ENCODE data around the gene MARCHF6. TPM values are rescaled to one million over a fixed set of nuclear protein-coding genes. Genes with fewer than 3 reads are reported as not detected.
A peak's percentile ranks its signal among the peaks of the same experiment; 100 is the strongest.

The MARCHF6 gene, protein sequence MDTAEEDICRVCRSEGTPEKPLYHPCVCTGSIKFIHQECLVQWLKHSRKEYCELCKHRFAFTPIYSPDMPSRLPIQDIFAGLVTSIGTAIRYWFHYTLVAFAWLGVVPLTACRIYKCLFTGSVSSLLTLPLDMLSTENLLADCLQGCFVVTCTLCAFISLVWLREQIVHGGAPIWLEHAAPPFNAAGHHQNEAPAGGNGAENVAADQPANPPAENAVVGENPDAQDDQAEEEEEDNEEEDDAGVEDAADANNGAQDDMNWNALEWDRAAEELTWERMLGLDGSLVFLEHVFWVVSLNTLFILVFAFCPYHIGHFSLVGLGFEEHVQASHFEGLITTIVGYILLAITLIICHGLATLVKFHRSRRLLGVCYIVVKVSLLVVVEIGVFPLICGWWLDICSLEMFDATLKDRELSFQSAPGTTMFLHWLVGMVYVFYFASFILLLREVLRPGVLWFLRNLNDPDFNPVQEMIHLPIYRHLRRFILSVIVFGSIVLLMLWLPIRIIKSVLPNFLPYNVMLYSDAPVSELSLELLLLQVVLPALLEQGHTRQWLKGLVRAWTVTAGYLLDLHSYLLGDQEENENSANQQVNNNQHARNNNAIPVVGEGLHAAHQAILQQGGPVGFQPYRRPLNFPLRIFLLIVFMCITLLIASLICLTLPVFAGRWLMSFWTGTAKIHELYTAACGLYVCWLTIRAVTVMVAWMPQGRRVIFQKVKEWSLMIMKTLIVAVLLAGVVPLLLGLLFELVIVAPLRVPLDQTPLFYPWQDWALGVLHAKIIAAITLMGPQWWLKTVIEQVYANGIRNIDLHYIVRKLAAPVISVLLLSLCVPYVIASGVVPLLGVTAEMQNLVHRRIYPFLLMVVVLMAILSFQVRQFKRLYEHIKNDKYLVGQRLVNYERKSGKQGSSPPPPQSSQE
- total RNA-seq (2014; rRNA removed; shearing (Covaris generic)) (44.9 and 56.4 TPM in 2 replicates), polyA plus RNA-seq (2016; fragmentation: Nextera tagmentation; extraction: Ambion mirVana) (97.5 and 105 TPM in 2 replicates)

DNA sequence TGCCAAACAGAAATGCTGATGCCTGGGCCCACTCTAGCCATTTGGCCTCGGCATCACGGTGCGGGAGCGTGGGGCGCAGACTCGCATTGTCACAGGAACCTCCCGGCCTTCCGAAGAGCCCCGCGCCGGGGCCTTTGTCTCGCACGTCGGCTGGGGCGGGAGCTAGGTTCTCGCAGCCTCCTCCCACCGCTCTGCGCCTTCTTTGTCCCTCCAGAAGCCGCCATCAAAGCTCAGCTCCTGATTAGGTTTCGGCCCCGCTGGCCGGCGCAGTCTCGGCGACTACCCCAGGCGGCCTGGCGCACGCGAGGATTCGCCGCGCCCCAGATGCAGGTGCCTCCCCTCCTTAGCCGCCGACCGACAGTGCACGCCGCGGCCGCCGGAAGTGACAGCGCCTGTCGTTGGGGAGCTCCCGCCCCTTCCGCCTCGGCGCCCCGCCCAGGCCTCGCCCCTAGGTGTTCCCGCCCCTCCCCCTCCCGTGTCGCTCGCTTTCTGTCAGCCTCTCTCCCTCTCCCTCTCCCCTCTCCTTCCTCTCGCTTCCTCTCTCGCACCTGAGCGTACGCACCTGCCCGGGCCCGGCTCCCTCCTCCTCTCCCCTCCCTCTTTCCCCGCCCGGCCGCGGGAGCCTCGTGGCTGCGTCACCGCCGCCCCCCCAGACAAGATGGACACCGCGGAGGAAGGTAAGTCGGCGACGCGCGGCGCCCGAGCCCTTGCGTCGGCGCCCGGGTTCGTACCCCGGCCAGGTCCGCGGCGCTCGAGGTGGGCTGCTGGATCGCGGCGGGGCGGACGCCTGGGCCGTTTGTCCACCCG lies at the start of gene MARCHF6:
MARCHF6 (plus strand) TSS at position 455 of the 807 bp plus-strand sequence; CDS start at position 659, 204 bp downstream.
- no peaks in the 10 kb centered on the region for H3K27me3 ChIP-seq (replicated peaks; ENCODE audit: insufficient read depth)
- no peaks in the 10 kb centered on the region for H3K9me3 ChIP-seq (ENCODE audit: low read depth)
- peak; percentile 97 for DNase-seq
- peaks cover 14% of the 10 kb centered on the region; the same call in 1 of the 2 replicates for H4K20me1 ChIP-seq (ENCODE audit: insufficient read depth)
- H3K36me3 ChIP-seq (ENCODE audit: low read depth), result no peaks in the 10 kb centered on the region
- H3K4me1 ChIP-seq (ENCODE audit: insufficient read depth), result peaks cover 32% of the 10 kb centered on the region
- H3K4me3 ChIP-seq, result peak within 1 kb of the TSS; percentile 96
- peaks cover 50% of the 10 kb centered on the region for H3K79me2 ChIP-seq (ENCODE audit: insufficient read depth)
- peak within 1 kb of the TSS; percentile 93 for H3K4me2 ChIP-seq (ENCODE audit: unreplicated experiment)
- H3F3A ChIP-seq (ENCODE audit: insufficient read depth), result peaks cover 38% of the 10 kb centered on the region
- in situ Hi-C loops (cut with MboI), result no loop called here
- H2AFZ ChIP-seq, result peak within 1 kb of the TSS; percentile 90
- TF ChIP-seq EZH2phosphoT487 (IDR thresholded peaks at IDR 0.05; ENCODE audit: insufficient read depth, low read depth) (no peak), EZH2 (IDR thresholded peaks at IDR 0.05; ENCODE audit: insufficient read depth, poor library complexity, severe bottlenecking) (no peak)
- peak within 1 kb of the TSS; percentile 97 for H3K9ac ChIP-seq
- H3K27ac ChIP-seq, result peak within 1 kb of the TSS; percentile 93
- 1 to 2% methylated on average over 66 to 73 of the region's 92 CpGs for WGBS, 2 experiments (ENCODE audit: low coverage in 1 of 2, low lambda C conversion rate in 2 of 2, missing lambda C conversion rate in 2 of 2)
- H3K9me2 ChIP-seq (ENCODE audit: insufficient read depth), result no peaks in the 10 kb centered on the region

DNA sequence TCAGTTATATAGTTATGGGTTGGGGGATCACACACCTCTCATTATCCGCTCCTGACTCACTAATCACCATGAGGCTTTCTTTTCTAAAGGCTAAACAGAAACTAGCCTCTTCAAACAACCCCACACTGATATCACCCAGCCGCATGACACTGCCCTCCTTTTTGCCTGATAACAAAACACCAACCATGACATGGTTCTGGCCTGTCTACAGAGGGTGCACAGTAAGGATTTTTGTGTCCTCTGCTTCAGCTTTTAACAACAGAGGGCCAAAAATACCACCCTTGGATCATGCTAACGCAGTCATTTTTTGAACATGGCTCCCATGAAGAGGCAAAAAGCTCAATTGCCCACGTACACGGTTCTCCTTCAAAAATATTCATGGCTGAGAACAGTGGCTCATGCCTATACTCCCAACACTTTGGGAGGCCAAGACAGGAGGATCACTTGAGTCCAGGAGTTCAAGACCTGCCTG lies 49.8 kb upstream of the MARCHF6 start:
- no peak for DNase-seq
- Histone ChIP-seq H3K27me3 (replicated peaks; ENCODE audit: insufficient read depth) (no peaks in the 10 kb centered on the region), H3K9me2 (ENCODE audit: insufficient read depth) (no peaks in the 10 kb centered on the region)

GRCh38 chr5:10304932-10305331 lies 48.6 kb upstream of the MARCHF6 start:
- Histone ChIP-seq H2AFZ (no peak overlapping the region), H3K9me3 (ENCODE audit: low read depth) (no peaks in the 10 kb centered on the region), H3K9me2 (ENCODE audit: insufficient read depth) (no peaks in the 10 kb centered on the region), H3F3A (ENCODE audit: insufficient read depth) (peaks cover 8% of the 10 kb centered on the region; the same call in 1 of the 2 replicates), H3K79me2 (ENCODE audit: insufficient read depth) (peaks cover 8% of the 10 kb centered on the region; the same call in 1 of the 2 replicates), H3K4me3 (no peak overlapping the region), H3K4me1 (ENCODE audit: insufficient read depth) (peaks cover 12% of the 10 kb centered on the region), H3K4me2 (ENCODE audit: unreplicated experiment) (no peak overlapping the region), H3K27me3 (replicated peaks; ENCODE audit: insufficient read depth) (no peaks in the 10 kb centered on the region), H4K20me1 (ENCODE audit: insufficient read depth) (no peaks in the 10 kb centered on the region), H3K27ac (no peak overlapping the region), H3K36me3 (ENCODE audit: low read depth) (no peaks in the 10 kb centered on the region), H3K9ac (no peak overlapping the region)
- in situ Hi-C loops (cut with MboI), result no loop called here
- 78 to 82% methylated on average over 5 of the region's 5 CpGs for WGBS, 2 experiments (ENCODE audit: low coverage in 1 of 2, low lambda C conversion rate in 2 of 2, missing lambda C conversion rate in 2 of 2)
- DNase-seq, result no peak
- TF ChIP-seq EZH2phosphoT487 (IDR thresholded peaks at IDR 0.05; ENCODE audit: insufficient read depth, low read depth) (no peak), EZH2 (IDR thresholded peaks at IDR 0.05; ENCODE audit: insufficient read depth, poor library complexity, severe bottlenecking) (no peak)

More for the DNA sequence above, 49.8 kb upstream of the MARCHF6 start:
- H3F3A ChIP-seq (ENCODE audit: insufficient read depth), result peaks cover 4% of the 10 kb centered on the region; the same call in 1 of the 2 replicates
- H3K79me2 ChIP-seq (ENCODE audit: insufficient read depth), result peaks cover 8% of the 10 kb centered on the region; the same call in 1 of the 2 replicates
- no peak overlapping the region for H3K27ac ChIP-seq
- peaks cover 8% of the 10 kb centered on the region for H3K4me1 ChIP-seq (ENCODE audit: insufficient read depth)
- H4K20me1 ChIP-seq (ENCODE audit: insufficient read depth), result no peaks in the 10 kb centered on the region
- TF ChIP-seq EZH2 (IDR thresholded peaks at IDR 0.05; ENCODE audit: insufficient read depth, poor library complexity, severe bottlenecking) (no peak), EZH2phosphoT487 (IDR thresholded peaks at IDR 0.05; ENCODE audit: insufficient read depth, low read depth) (no peak)
- in situ Hi-C loops (cut with MboI), result no loop called here
- H3K9me3 ChIP-seq (ENCODE audit: low read depth), result no peaks in the 10 kb centered on the region
- no peaks in the 10 kb centered on the region for H3K36me3 ChIP-seq (ENCODE audit: low read depth)
- no peak overlapping the region for H3K4me3 ChIP-seq
- no peak overlapping the region for H2AFZ ChIP-seq
- 84 to 89% methylated on average over 5 of the region's 5 CpGs for WGBS, 2 experiments (ENCODE audit: low coverage in 1 of 2, low lambda C conversion rate in 2 of 2, missing lambda C conversion rate in 2 of 2)
- H3K4me2 ChIP-seq (ENCODE audit: unreplicated experiment), result no peak overlapping the region
- no peak overlapping the region for H3K9ac ChIP-seq
